Globus pallidus (tissue), 1 donor: ENCODE data around the gene ANKRD24.
"Not testable (repeated sequence)": the region's sequence is repeated elsewhere in the genome, so short reads cannot be mapped to it uniquely, and the experiment has no call there.

ENCODE experiments used
- DNase-seq: peaks from one replicate; pipeline ENCODE4 v3.0.0-alpha.2; 2015; ENCODE audit warnings: low spot score

The ANKRD24 gene

DNA sequence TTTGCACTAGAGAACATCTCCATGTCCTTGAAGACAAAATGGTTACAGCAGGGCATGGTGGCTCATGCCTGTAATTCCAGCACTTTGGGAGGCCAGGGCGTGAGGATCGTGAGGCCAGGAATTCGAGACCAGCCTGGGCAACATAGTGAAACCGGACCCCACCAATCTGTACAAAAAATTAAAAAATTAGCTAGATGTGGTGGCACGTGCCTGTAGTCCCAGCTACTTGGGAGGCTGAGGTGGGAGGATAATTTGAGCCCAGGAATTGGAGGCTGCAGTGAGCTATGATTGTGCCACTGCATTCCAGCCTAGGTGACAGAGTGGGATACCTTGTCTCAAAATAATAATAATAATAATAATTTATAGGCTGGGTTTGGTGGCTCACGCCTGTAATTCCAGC lies 47.7 kb downstream of the ANKRD24 start:
- not testable (repeated sequence) for DNase-seq

DNA sequence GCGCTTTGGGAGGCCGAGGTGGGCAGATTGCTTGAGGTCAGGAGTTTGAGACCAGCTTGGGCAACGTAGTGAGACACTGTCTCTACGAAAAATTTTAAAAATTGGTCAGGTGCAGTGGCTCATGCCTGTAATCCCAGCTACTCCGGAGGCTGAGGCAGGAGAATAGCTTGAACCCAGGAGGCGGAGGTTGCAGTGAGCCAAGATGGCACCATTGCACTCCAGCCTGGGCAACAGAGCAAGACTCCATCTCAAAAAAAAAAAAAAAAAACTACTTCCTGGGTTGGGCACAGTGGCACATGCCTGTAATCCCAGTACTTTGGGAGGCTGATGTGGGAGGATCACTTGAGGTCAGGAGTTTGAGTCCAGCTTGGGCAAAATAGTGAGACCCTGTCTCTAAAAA lies 49.0 kb downstream of the ANKRD24 start:
- not testable (repeated sequence) for DNase-seq

DNA sequence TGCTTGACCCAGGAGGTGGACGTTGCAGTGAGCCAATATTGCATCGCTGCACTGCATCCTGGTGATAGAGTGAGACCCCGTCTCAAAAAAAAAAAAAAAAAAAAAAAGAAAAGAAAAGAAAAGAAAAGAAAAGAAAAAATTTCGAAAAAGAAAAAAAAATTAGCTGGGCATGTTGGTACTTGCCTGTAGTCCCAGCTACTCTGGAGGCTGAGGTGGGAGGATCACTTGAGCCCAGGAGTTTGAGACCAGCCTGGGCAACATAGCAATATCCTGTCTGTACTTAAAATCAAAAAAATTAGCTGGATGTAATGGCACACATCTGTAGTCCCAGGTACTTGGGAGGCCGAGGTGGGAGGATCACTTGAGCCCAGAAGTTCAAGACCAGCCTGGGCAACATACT lies 49.6 kb downstream of the ANKRD24 start:
- not testable (repeated sequence) for DNase-seq

DNA sequence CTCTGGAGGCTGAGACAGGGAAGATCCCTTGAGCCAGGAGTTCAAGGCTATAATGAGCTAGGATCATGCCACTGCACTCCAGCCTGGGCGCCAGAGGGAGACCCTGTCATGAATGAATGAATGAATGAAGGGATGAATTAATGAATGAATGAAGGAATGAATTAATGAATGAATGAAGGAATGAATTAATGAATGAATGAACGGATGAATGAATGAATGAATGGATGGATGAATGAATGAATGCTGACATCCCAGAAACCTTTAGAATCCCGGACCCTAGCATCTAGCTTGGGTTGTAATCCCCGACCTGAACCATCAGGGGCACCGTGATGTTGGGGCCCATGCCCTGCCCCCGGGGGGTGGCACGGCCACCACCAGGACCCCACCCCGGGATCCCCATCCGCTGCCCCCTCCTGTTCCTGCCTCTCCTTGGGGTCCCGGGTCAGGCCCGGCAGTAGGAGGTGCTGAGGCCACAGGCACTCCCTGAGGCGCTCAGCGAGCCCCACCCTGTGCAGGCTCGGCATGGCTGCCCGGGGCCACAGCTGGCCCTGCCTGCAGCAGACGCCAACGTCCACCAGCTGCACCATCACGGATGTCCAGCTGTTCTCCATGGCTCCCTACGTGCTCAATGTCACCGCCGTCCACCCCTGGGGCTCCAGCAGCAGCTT lies 50.3 kb downstream of the ANKRD24 start:
- no peak for DNase-seq

GRCh38 chr19:4233282-4233853 lies 50.9 kb downstream of the ANKRD24 start:
- no peak for DNase-seq

DNA sequence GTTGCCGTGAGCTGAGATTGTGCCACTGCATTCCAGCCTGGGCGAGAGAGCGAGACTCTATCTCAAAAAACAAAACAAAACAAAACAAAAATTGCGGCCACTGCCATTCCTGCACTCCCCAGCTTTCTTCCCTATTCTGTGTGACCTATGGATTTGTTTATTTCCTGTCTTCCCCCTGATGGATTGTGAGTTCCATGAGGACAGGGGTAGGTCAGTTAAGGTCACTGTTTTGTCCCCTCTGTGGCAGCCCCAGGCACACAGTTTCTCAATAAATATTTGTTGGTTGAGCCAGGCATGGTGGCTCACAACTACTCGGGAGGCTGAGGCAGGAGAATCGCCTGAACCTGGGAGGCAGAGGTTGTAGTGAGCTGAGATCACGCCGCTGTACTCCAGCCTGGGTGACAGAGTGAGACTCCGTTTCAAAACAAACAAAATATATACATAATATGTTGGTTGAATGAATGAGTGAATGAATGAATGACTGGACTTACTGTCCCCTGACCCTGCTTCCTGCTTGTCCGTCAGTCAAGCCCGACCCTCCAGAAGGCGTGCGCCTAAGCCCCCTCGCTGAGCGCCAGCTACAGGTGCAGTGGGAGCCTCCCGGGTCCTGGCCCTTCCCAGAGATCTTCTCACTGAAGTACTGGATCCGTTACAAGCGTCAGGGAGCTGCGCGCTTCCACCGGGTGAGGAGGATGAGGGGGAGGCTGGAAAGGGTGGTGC lies 51.8 kb downstream of the ANKRD24 start:
- no peak for DNase-seq

GRCh38 chr19:4234862-4235201 lies 52.3 kb downstream of the ANKRD24 start:
- no peak for DNase-seq

DNA sequence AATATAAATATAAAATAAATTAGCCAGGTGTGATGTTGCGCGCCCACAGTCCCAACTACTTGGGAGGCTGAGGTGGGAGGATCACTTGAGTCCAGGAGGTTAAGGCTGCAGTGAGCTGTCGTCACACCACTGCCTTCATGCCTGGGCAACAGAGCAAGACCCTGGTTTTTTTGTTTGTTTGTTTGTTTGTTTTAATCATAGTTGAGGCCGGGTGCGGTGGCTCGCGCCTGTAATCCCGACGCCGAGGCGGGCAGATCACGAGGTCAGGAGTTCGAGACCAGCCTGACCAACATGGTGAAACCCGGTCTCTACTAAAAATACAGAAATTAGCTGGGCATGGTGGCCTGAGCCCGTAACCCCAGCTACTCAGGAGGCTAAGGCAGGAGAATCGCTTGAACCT lies 55.0 kb downstream of the ANKRD24 start:
- DNase-seq: not testable (repeated sequence)

DNA sequence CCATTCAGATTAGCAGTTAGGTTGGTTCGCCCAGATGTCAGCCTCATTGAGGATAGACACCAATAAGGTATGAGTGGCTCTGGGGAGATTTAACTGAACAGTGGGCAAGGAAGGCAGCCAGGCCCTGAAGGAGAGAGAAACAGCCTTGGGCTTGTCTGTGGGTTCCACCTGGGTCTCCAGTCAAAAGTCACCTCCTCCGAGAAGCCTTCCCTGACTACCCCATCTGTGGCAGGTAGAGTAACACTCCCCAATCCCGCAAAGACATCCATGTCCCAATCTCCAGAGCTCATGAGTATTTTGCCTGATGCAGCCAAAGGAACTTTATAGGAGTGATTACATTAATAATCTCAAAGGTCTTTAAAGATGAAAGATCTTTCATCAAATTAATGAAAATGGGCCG lies 56.3 kb downstream of the ANKRD24 start:
- DNase-seq: no peak

DNA sequence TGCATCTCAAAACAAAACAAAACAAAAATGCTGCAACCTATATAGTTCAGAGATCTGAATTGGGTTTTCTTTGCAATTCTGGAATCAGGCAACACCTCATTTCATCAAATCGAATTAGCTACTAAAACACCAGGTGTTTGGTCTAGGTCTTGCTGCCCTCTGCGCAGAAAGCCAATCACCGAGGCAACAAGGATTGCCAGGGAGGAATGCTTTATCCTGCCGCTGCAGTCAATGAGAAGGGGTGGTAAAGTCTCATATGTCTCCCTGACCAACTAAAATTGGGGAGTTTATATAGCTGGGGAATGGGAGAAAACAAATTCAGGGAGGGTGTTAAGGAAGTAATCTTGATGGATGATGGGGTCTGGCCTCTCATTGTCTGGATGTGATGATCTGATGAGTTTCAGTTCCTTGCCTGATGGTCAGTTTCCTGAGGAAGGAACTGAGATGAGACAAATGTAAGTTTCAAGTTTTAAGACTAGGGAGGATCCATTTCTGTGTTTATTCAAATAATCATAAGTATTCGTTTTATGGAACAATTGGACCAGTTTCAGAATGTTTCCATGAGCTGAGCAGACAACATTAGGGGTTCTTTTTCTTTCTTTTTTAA lies 59.4 kb downstream of the ANKRD24 start:
- DNase-seq: peak; percentile 33

DNA sequence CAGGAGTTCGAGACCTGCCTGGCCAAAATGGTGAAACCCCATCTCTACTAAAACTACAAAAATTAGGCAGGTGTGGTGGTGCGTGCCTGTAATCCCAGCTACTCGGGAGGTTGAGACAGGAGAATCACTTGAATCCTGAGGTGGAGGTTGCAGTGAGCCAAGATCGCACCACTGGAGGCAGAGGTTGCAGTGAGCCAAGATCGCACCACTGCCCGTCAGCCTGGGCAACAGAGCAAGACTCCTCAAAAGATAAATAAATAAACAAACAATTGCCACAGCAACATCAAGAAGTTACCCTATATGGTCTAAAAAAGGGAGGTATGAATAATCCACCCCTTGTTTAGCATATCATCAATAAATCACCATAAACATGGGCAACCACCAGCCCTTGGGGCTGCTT lies 63.4 kb downstream of the ANKRD24 start:
- not testable (repeated sequence) for DNase-seq

GRCh38 chr19:4246767-4247593 lies 64.5 kb downstream of the ANKRD24 start, which contains the start of gene YJU2:
TSS of gene YJU2 (plus strand) at chr19:4247080. CDS start at chr19:4247147, 67 bp downstream.
- peak; percentile 96 for DNase-seq

GRCh38 chr19:4256563-4256962 lies 74.1 kb downstream of the ANKRD24 start:
- DNase-seq: no peak

GRCh38 chr19:4257025-4257424 lies 74.5 kb downstream of the ANKRD24 start:
- DNase-seq: no peak

DNA sequence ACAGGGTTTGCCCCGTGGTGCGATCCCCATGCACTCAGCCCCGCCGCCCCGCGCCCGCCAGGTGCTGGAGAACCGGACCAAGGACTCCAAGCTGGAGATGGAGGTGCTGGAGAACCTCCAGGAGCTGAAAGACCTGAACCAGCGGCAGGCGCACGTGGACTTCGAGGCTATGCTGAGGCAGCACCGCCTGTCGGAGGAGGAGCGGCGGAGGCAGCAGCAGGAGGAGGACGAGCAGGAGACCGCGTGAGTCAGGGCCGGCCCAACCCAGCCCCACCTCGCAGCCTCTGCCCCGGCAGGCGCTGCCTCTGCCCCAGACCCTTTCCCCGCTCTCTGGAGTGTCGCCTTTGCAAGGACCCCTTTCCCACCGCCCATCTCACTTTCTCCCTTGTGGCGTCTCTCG lies 75.7 kb downstream of the ANKRD24 start:
- DNase-seq: no peak

- no peak for DNase-seq
These were observed 78.2 kb downstream of the ANKRD24 start for GRCh38 chr19:4260613-4261191.

DNA sequence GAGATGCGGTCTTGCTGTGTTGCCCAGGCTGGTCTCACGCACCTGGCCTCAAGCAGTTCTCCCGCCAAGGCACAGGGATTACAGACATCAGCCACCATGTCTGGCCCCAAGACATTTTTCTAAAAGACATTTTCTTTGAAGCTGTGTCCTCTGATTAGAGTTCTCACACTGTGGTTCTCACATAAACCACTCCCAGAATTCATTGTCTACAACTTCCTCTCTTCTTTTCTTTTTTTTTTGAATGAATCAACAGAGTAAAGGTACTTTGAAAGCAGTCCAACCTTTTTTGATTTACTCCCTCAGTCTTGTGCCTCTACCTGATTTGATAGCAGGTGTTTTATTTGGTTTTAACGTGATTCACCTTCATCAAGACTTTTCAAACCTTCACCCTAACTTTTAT lies 82.3 kb downstream of the ANKRD24 start:
- DNase-seq: no peak

DNA sequence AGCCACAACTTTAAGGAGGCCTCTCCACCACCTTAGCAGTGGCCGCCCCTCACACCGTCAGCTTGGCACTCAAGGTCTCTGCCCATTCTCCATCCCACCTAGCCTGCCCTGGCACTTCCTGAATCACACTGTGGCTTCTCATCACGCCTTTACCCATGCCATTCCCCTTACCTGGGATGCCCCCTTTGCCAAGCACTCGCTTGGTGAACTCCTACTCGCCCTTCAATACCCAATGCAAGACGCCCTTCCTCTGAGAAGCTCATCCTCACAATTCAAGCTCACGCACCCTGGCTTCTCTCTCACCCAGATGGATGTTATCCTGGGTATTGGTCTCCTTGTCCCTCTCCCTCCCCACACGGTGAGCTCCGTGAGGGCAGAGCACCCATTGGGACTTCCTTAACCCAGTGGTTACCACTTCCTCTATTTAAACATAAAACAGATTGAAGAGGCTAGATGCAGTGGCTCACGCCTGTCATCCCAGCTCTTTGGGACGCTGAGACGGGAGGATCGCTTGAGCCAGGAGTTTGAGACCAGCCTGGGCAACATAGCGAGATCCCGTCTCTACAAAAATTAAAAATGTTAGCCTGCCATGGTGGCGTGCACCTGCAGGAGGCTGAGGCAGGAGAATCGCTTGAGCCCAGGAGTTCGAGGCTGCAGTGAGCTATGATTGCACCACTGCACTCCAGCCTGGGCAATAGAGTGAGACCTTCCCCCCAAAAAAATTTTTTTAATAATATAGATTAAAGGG lies 83.9 kb downstream of the ANKRD24 start:
- no peak for DNase-seq

DNA sequence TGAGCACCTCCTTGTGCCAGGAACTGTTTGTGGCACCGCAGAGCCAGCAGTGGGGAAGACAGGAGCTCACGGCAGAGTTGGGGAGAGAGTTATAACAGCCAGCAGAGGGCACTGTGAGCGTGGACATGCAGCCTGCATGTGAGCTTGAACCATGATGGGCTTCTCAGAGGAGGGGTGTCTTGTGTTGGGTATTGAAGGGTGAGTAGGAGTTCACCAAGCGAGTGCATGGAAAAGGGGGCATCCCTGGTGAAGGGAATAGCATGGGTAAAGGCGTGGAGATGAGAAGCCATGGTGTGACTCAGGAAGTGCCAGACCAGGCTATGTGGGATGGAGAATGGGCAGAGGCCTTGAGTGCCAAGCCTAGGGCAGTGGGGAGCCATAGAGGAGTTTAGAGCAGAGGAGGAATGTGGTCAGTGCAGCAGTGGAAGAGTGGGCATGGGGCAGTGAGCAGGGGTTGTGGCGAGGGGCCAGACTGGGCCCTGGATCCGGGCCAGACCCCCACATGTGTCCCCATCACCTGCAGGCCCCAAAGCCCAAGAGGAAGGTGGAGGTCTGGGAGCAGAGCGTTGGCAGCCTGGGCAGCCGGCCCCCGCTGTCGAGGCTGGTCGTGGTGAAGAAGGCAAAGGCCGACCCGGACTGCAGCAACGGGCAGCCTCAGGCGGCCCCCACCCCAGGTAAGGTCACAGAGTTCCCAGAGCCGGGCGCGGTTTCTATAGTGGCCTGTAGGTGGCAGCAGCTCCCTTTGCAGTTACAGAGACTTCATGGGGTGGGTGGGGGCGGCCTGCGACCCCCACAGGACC lies 84.8 kb downstream of the ANKRD24 start:
- no peak for DNase-seq
